ENCODE data around the gene MRPL2.
A peak's percentile ranks its signal among the peaks of the same experiment; 100 is the strongest.

The MRPL2 gene

GRCh38 chr6:43013843-43014433 lies 45.3 kb downstream of the MRPL2 start, which contains the start of the genes KLHDC3 and MEA1:
Gene KLHDC3 (plus strand): TSS chr6:43014249. CDS start chr6:43017193, 2,944 bp downstream.
Gene MEA1 (minus strand): TSS chr6:43013946. CDS start chr6:43013813, 133 bp downstream.
- TF ChIP-seq CTCF (IDR thresholded peaks at IDR 0.05; ENCODE audit: low read depth, low read length) = no peak
- Histone ChIP-seq H3K4me1 (no peaks in the 10 kb centered on the region), H3K9me3 (no peaks in the 10 kb centered on the region), H3K27me3 (no peaks in the 10 kb centered on the region), H3K36me3 (peaks cover 32% of the 10 kb centered on the region), H3K4me3 (ENCODE audit: low read depth, low read length) (peak within 1 kb of the TSS; percentile 95)
- DNase-seq = peak; percentile 99

GRCh38 chr6:43013097-43013842 lies 46.0 kb downstream of the MRPL2 start:
- peaks cover 36% of the 10 kb centered on the region for H3K36me3 ChIP-seq
- DNase-seq = no peak

GRCh38 chr6:43012364-43012763 lies 46.9 kb downstream of the MRPL2 start:
- no peaks in the 10 kb centered on the region for H3K27me3 ChIP-seq
- H3K36me3 ChIP-seq = peaks cover 44% of the 10 kb centered on the region
- no peaks in the 10 kb centered on the region for H3K4me1 ChIP-seq
- no peak for TF ChIP-seq CTCF (IDR thresholded peaks at IDR 0.05; ENCODE audit: low read depth, low read length)
- DNase-seq = no peak
- H3K9me3 ChIP-seq = no peaks in the 10 kb centered on the region
- H3K4me3 ChIP-seq (ENCODE audit: low read depth, low read length) = peak overlapping the region; percentile 95

More at GRCh38 chr6:43013097-43013842, 46.0 kb downstream of the MRPL2 start:
- Histone ChIP-seq H3K4me1 (no peaks in the 10 kb centered on the region), H3K4me3 (ENCODE audit: low read depth, low read length) (peak overlapping the region; percentile 95), H3K27me3 (no peaks in the 10 kb centered on the region), H3K9me3 (no peaks in the 10 kb centered on the region)
- no peak for TF ChIP-seq CTCF (IDR thresholded peaks at IDR 0.05; ENCODE audit: low read depth, low read length)

- TF ChIP-seq CTCF (IDR thresholded peaks at IDR 0.05; ENCODE audit: low read depth, low read length) = no peak
- no peak for DNase-seq
- Histone ChIP-seq H3K4me1 (no peaks in the 10 kb centered on the region), H3K9me3 (no peaks in the 10 kb centered on the region), H3K36me3 (peaks cover 50% of the 10 kb centered on the region), H3K27me3 (no peaks in the 10 kb centered on the region), H3K4me3 (ENCODE audit: low read depth, low read length) (no peak overlapping the region)
Observed at GRCh38 chr6:43011207-43011606, 48.0 kb downstream of the MRPL2 start.

- Histone ChIP-seq H3K9me3 (no peaks in the 10 kb centered on the region), H3K4me3 (ENCODE audit: low read depth, low read length) (no peak overlapping the region), H3K4me1 (no peaks in the 10 kb centered on the region), H3K27me3 (no peaks in the 10 kb centered on the region), H3K36me3 (peaks cover 50% of the 10 kb centered on the region)
- DNase-seq = peak; percentile 76
- peak; percentile 71 for TF ChIP-seq CTCF (IDR thresholded peaks at IDR 0.05; ENCODE audit: low read depth, low read length)
Observed at GRCh38 chr6:43009124-43009523, 50.1 kb downstream of the MRPL2 start.

GRCh38 chr6:43007126-43007525 lies 52.1 kb downstream of the MRPL2 start:
- Histone ChIP-seq H3K4me1 (no peaks in the 10 kb centered on the region), H3K4me3 (ENCODE audit: low read depth, low read length) (no peak overlapping the region), H3K27me3 (no peaks in the 10 kb centered on the region), H3K36me3 (peaks cover 50% of the 10 kb centered on the region), H3K9me3 (no peaks in the 10 kb centered on the region)
- DNase-seq = no peak
- no peak for TF ChIP-seq CTCF (IDR thresholded peaks at IDR 0.05; ENCODE audit: low read depth, low read length)
